Body of pancreas (tissue), 4 donors: Measurements from ENCODE around the gene BMPR1B. TPM values are rescaled to one million over a fixed set of nuclear protein-coding genes. Genes with fewer than 3 reads are reported as not detected.

ENCODE experiments used
- ATAC-seq: fragments of 150-250 bp; one replicate; pipeline ENCODE4 v1.9.1; 2016
- DNase-seq, 4 donors: peaks; one replicate each; pipeline ENCODE4 v3.0.0-alpha.2; 2019
- H3K27ac ChIP-seq, 4 donors: fragments of 200-600 bp; sonication (generic); 1 replicate in 3 of 4; 2 replicates in 1 of 4; pipeline versions ENCODE4 v1.5.1 to v1.6.1; 2016 to 2019; ENCODE audit warnings: mild to moderate bottlenecking in 1 of 4, mixed read lengths in 1 of 4, moderate library complexity in 1 of 4
- H3K27me3 ChIP-seq, 2 donors: fragments of 200-600 bp; sonication (generic); one replicate each; pipeline ENCODE4 v1.6.0; 2016; ENCODE audit warnings: mild to moderate bottlenecking in 1 of 2
- H3K36me3 ChIP-seq, 2 donors: fragments of 200-600 bp; sonication (generic); replicated peaks in 1 of 2; 2 replicates each; pipeline ENCODE4 v1.5.1; 2016; ENCODE audit warnings: low read depth in 2 of 2; ENCODE audit not compliant: insufficient read depth in 1 of 2
- H3K4me1 ChIP-seq: fragments of 200-600 bp; sonication (generic); one replicate; pipeline ENCODE4 v1.6.0; 2016
- H3K4me3 ChIP-seq, 2 donors: fragments of 200-600 bp; sonication (generic); 1 replicate in 1 of 2; 2 replicates in 1 of 2; pipeline ENCODE4 v1.5.1; 2016 to 2019
- H3K9me3 ChIP-seq, 3 donors: fragments of 200-600 bp; sonication (generic); 1 replicate in 2 of 3; 2 replicates in 1 of 3; pipeline ENCODE4 v1.5.1; 2016
- POLR2A ChIP-seq, 3 donors: fragments of 450-650 bp; IDR thresholded peaks; one replicate each; pipeline ENCODE4 v1.6.1; 2016; ENCODE audit warnings: antibody characterized with exemption in 3 of 3, mild to moderate bottlenecking in 2 of 3
- whole genome bisulfite sequencing, 2 donors: methylation state at CpG; one replicate each; pipeline ENCODE4 v1.1.5; 2017; 5-methylcytosine and 5-hydroxymethylcytosine counted together
- intact Hi-C: fragments of 100-400 bp; cut with DNase I; formaldehyde crosslinking; loops from one replicate; pipeline ENCODE4 v1.15.1; 2023
- total RNA-seq, 2 donors: library from RNA; depleted of rRNA; stranded (reverse); fragments of >200 nt; gene quantifications; one replicate each; pipeline ENCODE4 v1.1.0, GENCODE V29; 2016
- TF ChIP-seq, protein P1 (sequence below), 7 experiments: fragments of 450-650 bp in 4 of 7; fragments of 200-600 bp in 3 of 7; sonication (generic) in 3 of 7; IDR thresholded peaks; one replicate each; pipeline ENCODE4 v1.5.1; 2016 to 2019; ENCODE audit warnings: antibody characterized with exemption in 7 of 7

Gene BMPR1B
- total RNA-seq, 2 donors from 2014 or later: 0.99 to 1.3 TPM

- intact Hi-C loops: no loop called here
- DNase-seq: no peak
- Histone ChIP-seq H3K27ac (no peak overlapping the region), H3K27me3 (no peaks in the 10 kb centered on the region), H3K9me3 (no peaks in the 10 kb centered on the region), H3K36me3 (no peaks in the 10 kb centered on the region), H3K4me3 (no peak overlapping the region), H3K4me1 (no peaks in the 10 kb centered on the region)
- ATAC-seq: no peak
- TF ChIP-seq, protein P1, sequence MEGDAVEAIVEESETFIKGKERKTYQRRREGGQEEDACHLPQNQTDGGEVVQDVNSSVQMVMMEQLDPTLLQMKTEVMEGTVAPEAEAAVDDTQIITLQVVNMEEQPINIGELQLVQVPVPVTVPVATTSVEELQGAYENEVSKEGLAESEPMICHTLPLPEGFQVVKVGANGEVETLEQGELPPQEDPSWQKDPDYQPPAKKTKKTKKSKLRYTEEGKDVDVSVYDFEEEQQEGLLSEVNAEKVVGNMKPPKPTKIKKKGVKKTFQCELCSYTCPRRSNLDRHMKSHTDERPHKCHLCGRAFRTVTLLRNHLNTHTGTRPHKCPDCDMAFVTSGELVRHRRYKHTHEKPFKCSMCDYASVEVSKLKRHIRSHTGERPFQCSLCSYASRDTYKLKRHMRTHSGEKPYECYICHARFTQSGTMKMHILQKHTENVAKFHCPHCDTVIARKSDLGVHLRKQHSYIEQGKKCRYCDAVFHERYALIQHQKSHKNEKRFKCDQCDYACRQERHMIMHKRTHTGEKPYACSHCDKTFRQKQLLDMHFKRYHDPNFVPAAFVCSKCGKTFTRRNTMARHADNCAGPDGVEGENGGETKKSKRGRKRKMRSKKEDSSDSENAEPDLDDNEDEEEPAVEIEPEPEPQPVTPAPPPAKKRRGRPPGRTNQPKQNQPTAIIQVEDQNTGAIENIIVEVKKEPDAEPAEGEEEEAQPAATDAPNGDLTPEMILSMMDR (IDR thresholded peaks at IDR 0.05): no peak
- no peak for TF ChIP-seq POLR2A (IDR thresholded peaks at IDR 0.05)
Measured at GRCh38 chr4:94962484-94962883, 204.7 kb downstream of the BMPR1B start.

- no peak for DNase-seq
- Histone ChIP-seq H3K27me3 (no peaks in the 10 kb centered on the region), H3K27ac (no peak overlapping the region), H3K4me1 (no peaks in the 10 kb centered on the region), H3K4me3 (no peak overlapping the region), H3K36me3 (no peaks in the 10 kb centered on the region), H3K9me3 (no peaks in the 10 kb centered on the region)
- ATAC-seq: no peak
- intact Hi-C loops: no loop called here
- no peak for TF ChIP-seq POLR2A (IDR thresholded peaks at IDR 0.05)
- TF ChIP-seq, protein P1 (IDR thresholded peaks at IDR 0.05): no peak
Measured at GRCh38 chr4:94965852-94966251, 208.1 kb downstream of the BMPR1B start.

DNA sequence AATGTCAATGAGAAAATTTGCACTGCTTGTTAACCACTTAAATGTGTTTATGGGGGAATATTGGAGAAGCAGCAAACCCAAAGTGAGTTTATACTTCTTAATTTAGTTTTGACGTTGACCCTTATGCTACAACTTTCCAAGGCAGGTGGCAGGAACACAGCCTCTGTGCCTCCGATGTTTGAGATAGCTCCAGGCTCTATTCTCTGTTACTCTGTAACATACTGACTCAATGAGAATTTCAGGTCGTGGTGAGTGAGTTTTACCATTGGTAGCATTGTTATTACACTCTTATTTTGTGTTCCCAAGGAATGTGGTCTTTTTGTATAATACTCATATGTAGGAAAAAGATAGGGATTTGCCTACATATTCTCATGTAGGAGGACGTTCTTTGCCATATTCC lies 210.7 kb downstream of the BMPR1B start:
- H3K27me3 ChIP-seq: no peaks in the 10 kb centered on the region
- TF ChIP-seq, protein P1 (IDR thresholded peaks at IDR 0.05): no peak
- no peak for TF ChIP-seq POLR2A (IDR thresholded peaks at IDR 0.05)
- no peak overlapping the region for H3K4me3 ChIP-seq
- ATAC-seq: no peak
- H3K27ac ChIP-seq: no peak overlapping the region
- WGBS, 2 donors: 66% methylated on average over 4 of the region's 4 CpGs
- DNase-seq: no peak
- no peaks in the 10 kb centered on the region for H3K36me3 ChIP-seq
- no peaks in the 10 kb centered on the region for H3K9me3 ChIP-seq
- intact Hi-C loops: no loop called here
- H3K4me1 ChIP-seq: no peaks in the 10 kb centered on the region

GRCh38 chr4:94970650-94971049 lies 212.9 kb downstream of the BMPR1B start:
- ATAC-seq (no peak), DNase-seq (no peak)
- no peaks in the 10 kb centered on the region for H3K36me3 ChIP-seq
- H3K27ac ChIP-seq: no peak overlapping the region
- H3K9me3 ChIP-seq: no peaks in the 10 kb centered on the region
- WGBS, 2 donors: 0 to 38% methylated on average over 1 of the region's 1 CpG
- TF ChIP-seq, protein P1 (IDR thresholded peaks at IDR 0.05): no peak
- no peak for TF ChIP-seq POLR2A (IDR thresholded peaks at IDR 0.05)
- no peaks in the 10 kb centered on the region for H3K27me3 ChIP-seq
- intact Hi-C loops: no loop called here
- H3K4me3 ChIP-seq: no peak overlapping the region
- no peaks in the 10 kb centered on the region for H3K4me1 ChIP-seq

DNA sequence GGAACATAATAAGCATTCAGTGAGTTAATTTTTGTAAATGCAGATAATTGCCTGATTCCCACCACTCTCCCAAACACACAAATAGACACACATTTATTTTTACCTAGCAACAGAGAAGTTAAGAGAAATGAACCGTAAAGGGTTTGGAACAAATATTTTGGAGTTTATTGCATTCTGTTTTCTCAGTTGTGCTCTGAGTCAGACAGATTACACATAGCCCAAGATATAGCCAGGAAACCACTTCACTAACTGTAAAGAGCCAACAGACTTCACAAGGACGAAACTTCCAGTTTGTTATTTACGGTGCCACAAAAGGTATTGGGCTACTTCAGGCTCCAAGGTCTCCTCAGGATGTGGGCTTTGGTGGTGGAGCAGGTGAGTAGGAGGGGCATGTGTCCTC lies 217.0 kb downstream of the BMPR1B start:
- H3K4me1 ChIP-seq: no peaks in the 10 kb centered on the region
- no peak overlapping the region for H3K4me3 ChIP-seq
- 22 to 31% methylated on average over 3 of the region's 3 CpGs for WGBS, 2 donors
- no peak overlapping the region for H3K27ac ChIP-seq
- intact Hi-C loops: no loop called here
- H3K27me3 ChIP-seq: no peaks in the 10 kb centered on the region
- no peak for TF ChIP-seq POLR2A (IDR thresholded peaks at IDR 0.05)
- TF ChIP-seq, protein P1 (IDR thresholded peaks at IDR 0.05): no peak
- H3K36me3 ChIP-seq: no peaks in the 10 kb centered on the region
- ATAC-seq (no peak), DNase-seq (no peak)
- no peaks in the 10 kb centered on the region for H3K9me3 ChIP-seq
